IMR-90 (cell line): ENCODE results near the gene TP53BP2. TPM values are rescaled to one million over a fixed set of nuclear protein-coding genes. Genes with fewer than 3 reads are reported as not detected.

Source experiments
- ATAC-seq: fragments of 200-7000 bp; cut with Tn5 transposase; 2 replicates; pipeline ENCODE4 v1.9.1; 2020; ENCODE audit warnings: low read depth, mild to moderate bottlenecking, moderate library complexity
- BruUV-seq: library from RNA; stranded (reverse); fragments of 400-500 nt; replicated peaks from 2 replicates; lab custom pipeline; 2021; lab: Mats Ljungman, UMichigan
- CTCF ChIA-PET: fragments of 300-600 bp; formaldehyde crosslinking; extraction: SDS; loops from one replicate; lab custom pipeline; 2021; ENCODE audit warnings: antibody characterized with exemption; lab: Yijun Ruan, JAX
- POLR2A ChIA-PET: fragments of 300-600 bp; sonication (Branson Sonifier 250); formaldehyde crosslinking; loops from one replicate; lab custom pipeline; 2022; ENCODE audit warnings: antibody characterized with exemption; ENCODE audit not compliant: unreplicated experiment; lab: Charles Lee
- DNase-seq: peaks from one replicate; pipeline ENCODE4 v3.0.0; 2013
- H2AFZ ChIP-seq: replicated peaks from 2 replicates; pipeline ENCODE3; 2013; ENCODE audit warnings: low read length, mild to moderate bottlenecking; ENCODE audit not compliant: poor library complexity
- H2AK5ac ChIP-seq: 2 replicates; pipeline ENCODE4 v1.6.1; 2013; ENCODE audit warnings: low read depth, low read length, inconsistent platforms
- H2AK9ac ChIP-seq: replicated peaks from 2 replicates; pipeline ENCODE3; 2013; ENCODE audit warnings: mild to moderate bottlenecking, low read depth, low read length, moderate library complexity; ENCODE audit not compliant: poor library complexity
- H2BK120ac ChIP-seq: 2 replicates; pipeline ENCODE4 v1.6.1; 2013; ENCODE audit warnings: low read depth, low read length, inconsistent platforms
- H2BK15ac ChIP-seq: 3 replicates; pipeline ENCODE4 v1.6.1; 2013; ENCODE audit warnings: low read depth, low read length, inconsistent platforms
- H2BK20ac ChIP-seq: 2 replicates; pipeline ENCODE4 v1.6.1; 2013; ENCODE audit warnings: low read depth, mild to moderate bottlenecking, inconsistent platforms, low read length, moderate library complexity
- H2BK5ac ChIP-seq: 2 replicates; pipeline ENCODE4 v1.6.1; 2013; ENCODE audit warnings: mild to moderate bottlenecking, low read depth, low read length, inconsistent platforms; ENCODE audit not compliant: poor library complexity, severe bottlenecking
- H3K14ac ChIP-seq: replicated peaks from 2 replicates; pipeline ENCODE4 v1.6.1; 2013; ENCODE audit warnings: low read depth, low read length, inconsistent platforms
- H3K18ac ChIP-seq: 2 replicates; pipeline ENCODE4 v1.6.1; 2013; ENCODE audit warnings: low read depth, low read length, control low read depth
- H3K23ac ChIP-seq: 2 replicates; pipeline ENCODE4 v1.6.1; 2013; ENCODE audit warnings: low read depth, low read length, inconsistent platforms
- H3K27ac ChIP-seq: 2 replicates; pipeline ENCODE4 v1.5.1; 2013; ENCODE audit warnings: mild to moderate bottlenecking, control low read depth, low read length; ENCODE audit not compliant: insufficient read depth
- H3K27me3 ChIP-seq: 2 replicates; pipeline ENCODE4 v1.6.1; 2013; ENCODE audit warnings: low read length; ENCODE audit not compliant: control insufficient read depth, insufficient read depth
- H3K36me3 ChIP-seq: 2 replicates; pipeline ENCODE4 v1.6.1; 2013; ENCODE audit warnings: low read length, mixed read lengths; ENCODE audit not compliant: control insufficient read depth, insufficient read depth
- H3K4ac ChIP-seq: 2 replicates; pipeline ENCODE4 v1.6.1; 2013; ENCODE audit warnings: low read depth, low read length, inconsistent platforms
- H3K4me1 ChIP-seq: 2 replicates; pipeline ENCODE4 v1.6.1; 2013; ENCODE audit warnings: low read length, mixed read lengths; ENCODE audit not compliant: control insufficient read depth, insufficient read depth
- H3K4me2 ChIP-seq: 2 replicates; pipeline ENCODE4 v1.6.1; 2013; ENCODE audit warnings: low read depth, mild to moderate bottlenecking, control low read depth, low read length, moderate library complexity
- H3K4me3 ChIP-seq: 2 replicates; pipeline ENCODE4 v1.5.1; 2013; ENCODE audit warnings: low read depth, mild to moderate bottlenecking, control low read depth, low read length, moderate library complexity; ENCODE audit not compliant: insufficient read depth
- H3K56ac ChIP-seq: 2 replicates; pipeline ENCODE4 v1.6.1; 2013; ENCODE audit warnings: low read length, inconsistent platforms; ENCODE audit not compliant: insufficient read depth; ENCODE audit errors: extremely low read depth
- H3K79me1 ChIP-seq, 2 experiments: 2 replicates each; pipeline ENCODE4 v1.6.1; 2013; ENCODE audit warnings: low read length in 2 of 2, inconsistent platforms in 1 of 2, low read depth in 1 of 2
- H3K9ac ChIP-seq: 2 replicates; pipeline ENCODE4 v1.6.1; 2013; ENCODE audit warnings: low read depth, low read length, control low read depth
- H3K9me1 ChIP-seq: 2 replicates; pipeline ENCODE4 v1.6.1; 2013; ENCODE audit warnings: low read length, inconsistent platforms; ENCODE audit not compliant: insufficient read depth
- H3K9me3 ChIP-seq: 2 replicates; pipeline ENCODE4 v1.6.1; 2013; ENCODE audit warnings: low read length; ENCODE audit not compliant: control insufficient read depth, insufficient read depth
- H4K20me1 ChIP-seq: 2 replicates; pipeline ENCODE4 v1.6.1; 2013; ENCODE audit warnings: low read length, inconsistent platforms; ENCODE audit not compliant: insufficient read depth
- H4K5ac ChIP-seq: 2 replicates; pipeline ENCODE4 v1.6.1; 2013; ENCODE audit warnings: mild to moderate bottlenecking, low read depth, low read length, control low read depth
- H4K8ac ChIP-seq, 2 experiments: 2 replicates each; pipeline ENCODE4 v1.6.1; 2013; ENCODE audit warnings: low read depth in 2 of 2, low read length in 2 of 2, control low read depth in 1 of 2, inconsistent platforms in 1 of 2
- H4K91ac ChIP-seq: 2 replicates; pipeline ENCODE4 v1.6.1; 2013; ENCODE audit warnings: low read depth, low read length, inconsistent platforms; ENCODE audit not compliant: insufficient read depth
- CEBPB ChIP-seq: IDR thresholded peaks from 2 replicates; pipeline ENCODE4 v1.6.1; 2012; ENCODE audit warnings: low read depth, low read length, improper control_type of control experiment
- CTCF ChIP-seq: conservative IDR thresholded peaks from 2 replicates; pipeline ENCODE4 v1.5.1; 2012; ENCODE audit warnings: mild to moderate bottlenecking, low read depth, low read length, improper control_type of control experiment
- FOS ChIP-seq: fragments of 150-350 bp; IDR thresholded peaks from 2 replicates; pipeline ENCODE4 v1.6.1; 2016; ENCODE audit warnings: low read depth, low read length
- MAFK ChIP-seq: IDR thresholded peaks from 2 replicates; pipeline ENCODE4 v1.6.1; 2012; ENCODE audit warnings: low read depth, low read length, improper control_type of control experiment
- MAZ ChIP-seq: IDR thresholded peaks from 2 replicates; pipeline ENCODE4 v1.6.1; 2012; ENCODE audit warnings: low read depth, mild to moderate bottlenecking, low read length, improper control_type of control experiment, moderate library complexity, borderline replicate concordance
- RCOR1 ChIP-seq: IDR thresholded peaks from 2 replicates; pipeline ENCODE4 v1.6.1; 2012; ENCODE audit warnings: mild to moderate bottlenecking, low read length, improper control_type of control experiment; ENCODE audit not compliant: insufficient replicate concordance
- RFX5 ChIP-seq: IDR thresholded peaks from 2 replicates; pipeline ENCODE4 v1.8.0; 2012; ENCODE audit warnings: low read depth, mild to moderate bottlenecking, low read length, moderate library complexity
- SMC3 ChIP-seq: fragments of 150-350 bp; IDR thresholded peaks from 2 replicates; pipeline ENCODE4 v1.6.1; 2016; ENCODE audit warnings: low read depth, mild to moderate bottlenecking, antibody characterized with exemption, low read length, moderate library complexity
- USF2 ChIP-seq: fragments of 150-350 bp; IDR thresholded peaks from 2 replicates; pipeline ENCODE4 v1.6.1; 2017; ENCODE audit warnings: mild to moderate bottlenecking, antibody characterized with exemption, low read length, low read depth
- WGBS, 2 experiments: methylation state at CpG; one replicate each; pipeline versions ENCODE4 v1.1.5 to v1.1.7; 2013; ENCODE audit warnings: missing lambda C conversion rate in 2 of 2; ENCODE audit not compliant: insufficient read length in 1 of 2; ENCODE audit errors: extremely low coverage in 2 of 2; 5-methylcytosine and 5-hydroxymethylcytosine counted together
- dilution Hi-C: fragments of 300-500 bp; cut with HindIII; formaldehyde crosslinking; loops from one replicate; pipeline ENCODE4 v1.14.3; 2018; ENCODE audit warnings: low sequenced_read_pairs; ENCODE audit not compliant: unreplicated experiment
- in situ Hi-C: fragments of 300-500 bp; cut with MboI; formaldehyde crosslinking; loops from 3 replicates; pipeline ENCODE4 v1.14.3; 2019; ENCODE audit warnings: low sequenced_read_pairs, inconsistent platforms, mixed read lengths
- intact Hi-C: fragments of 100-400 bp; cut with micrococcal nuclease; formaldehyde crosslinking; loops from 2 replicates; pipeline ENCODE4 v1.10.0; 2022
- polyA plus RNA-seq, 3 experiments: library from polyadenylated mRNA; depleted of rRNA; stranded (reverse); fragments of >200 nt; gene quantifications; 2 replicates each; pipeline ENCODE4 v1.2.3, GENCODE V29; 2012; ENCODE audit warnings: low replicate concordance in 1 of 3
- total RNA-seq: library from RNA; depleted of rRNA; stranded (reverse); fragments of >200 nt; gene quantifications from 2 replicates; pipeline ENCODE4 v1.2.3, GENCODE V29; 2012

Gene TP53BP2
- total and polyA plus RNA-seq, 2 of the 4 experiments (the other 2 are of a cell fraction): 19.9 to 35.0 TPM

- H2BK120ac ChIP-seq: no peak overlapping the region
- peaks cover 8% of the 10 kb centered on the region for H3K9me1 ChIP-seq
- no peak overlapping the region for H3K4me3 ChIP-seq
- H3K23ac ChIP-seq: no peak overlapping the region
- WGBS, 2 experiments: 93% methylated on average over 14 of the region's 17 CpGs; no CpG with 5 or more reads in 1 of the 2 experiments
- H2AK5ac ChIP-seq: no peak overlapping the region
- DNase-seq: no peak
- no peaks in the 10 kb centered on the region for H3K4me1 ChIP-seq
- no peak overlapping the region for H2BK5ac ChIP-seq
- in situ Hi-C loops (no loop called here), intact Hi-C loops (no loop called here), dilution Hi-C loops (no loop called here)
- no peak overlapping the region for H2BK15ac ChIP-seq
- H3K4me2 ChIP-seq: no peak overlapping the region
- peak overlapping the region; percentile 18 for H2AK9ac ChIP-seq
- no peak overlapping the region for H2AFZ ChIP-seq
- H3K36me3 ChIP-seq: peaks cover 86% of the 10 kb centered on the region
- H3K14ac ChIP-seq: no peak overlapping the region
- H3K27ac ChIP-seq: no peak overlapping the region
- ChIA-PET CTCF (no interaction called here), POLR2A (no interaction called here)
- no peaks in the 10 kb centered on the region for H3K27me3 ChIP-seq
- H3K79me1 ChIP-seq: peaks cover 47 to 77% of the 10 kb centered on the region in 2 experiments
- H4K5ac ChIP-seq: no peak overlapping the region
- no peak overlapping the region for H3K56ac ChIP-seq
- H4K91ac ChIP-seq: no peak overlapping the region
- no peaks in the 10 kb centered on the region for H3K9me3 ChIP-seq
- no peak overlapping the region; a peak in 1 of 4 replicates for H4K8ac ChIP-seq
- H4K20me1 ChIP-seq: no peaks in the 10 kb centered on the region
- H3K9ac ChIP-seq: no peak overlapping the region
- TF ChIP-seq SMC3 (no peak), CEBPB (no peak), CTCF (no peak), MAZ (no peak), FOS (no peak), MAFK (no peak), RCOR1 (no peak), RFX5 (no peak), USF2 (no peak)
- ATAC-seq: no peak
- BruUV-seq: no TSS peak
- H3K4ac ChIP-seq: no peak overlapping the region
- H3K18ac ChIP-seq: no peak overlapping the region
- H2BK20ac ChIP-seq: no peak overlapping the region
These were observed 90.9 kb downstream of the TP53BP2 start for GRCh38 chr1:223754681-223755431.
